HG03521 (cell line): ENCODE data around the gene TRAF1.

Source experiments
- ATAC-seq: cut with Tn5 transposase; IDR thresholded peaks from one replicate; pipeline ENCODE4 v1.9.1; 2021; ENCODE audit warnings: mild to moderate bottlenecking, moderate library complexity; ENCODE audit not compliant: unreplicated experiment

The TRAF1 gene

DNA sequence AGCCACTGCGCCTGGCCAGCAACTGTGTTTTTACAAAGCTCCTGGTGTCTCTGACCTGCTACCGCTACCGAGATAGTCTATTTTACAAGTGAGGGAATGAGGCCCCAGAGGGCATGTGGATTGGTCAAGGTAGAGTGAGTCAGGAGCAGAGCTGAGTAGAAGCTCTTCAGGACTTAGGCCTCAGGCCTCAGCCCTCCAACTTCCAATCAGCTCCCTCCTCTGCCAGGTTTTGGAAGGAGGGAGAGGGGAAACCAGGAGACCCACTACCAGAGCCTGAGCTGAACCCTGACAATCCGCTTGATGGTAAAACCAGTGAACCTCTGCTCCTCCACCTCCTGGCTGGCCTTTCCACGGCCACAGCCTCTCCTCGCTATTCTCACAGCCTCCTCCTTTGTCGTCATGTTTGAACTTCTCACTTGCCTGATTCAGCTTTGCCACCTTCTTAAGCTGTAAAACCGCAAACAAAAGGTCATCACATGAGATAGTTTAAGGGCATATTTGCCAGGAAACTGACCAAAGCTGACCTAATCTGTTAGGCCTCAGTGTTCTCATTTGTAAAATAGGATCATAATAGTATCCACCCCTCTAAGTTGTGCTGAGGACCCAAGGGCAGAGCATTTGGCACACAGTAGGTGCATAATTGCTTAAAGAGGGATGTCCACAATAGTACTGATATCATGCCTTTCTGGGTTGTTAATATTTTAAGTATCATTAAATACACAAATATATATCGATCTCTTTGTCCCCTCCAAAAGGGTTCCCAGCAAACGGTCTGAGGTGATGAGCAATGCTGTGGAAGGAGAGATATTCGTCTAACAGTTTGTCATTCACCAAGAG lies 1.7 kb downstream of the TRAF1 start:
- no peak for ATAC-seq

DNA sequence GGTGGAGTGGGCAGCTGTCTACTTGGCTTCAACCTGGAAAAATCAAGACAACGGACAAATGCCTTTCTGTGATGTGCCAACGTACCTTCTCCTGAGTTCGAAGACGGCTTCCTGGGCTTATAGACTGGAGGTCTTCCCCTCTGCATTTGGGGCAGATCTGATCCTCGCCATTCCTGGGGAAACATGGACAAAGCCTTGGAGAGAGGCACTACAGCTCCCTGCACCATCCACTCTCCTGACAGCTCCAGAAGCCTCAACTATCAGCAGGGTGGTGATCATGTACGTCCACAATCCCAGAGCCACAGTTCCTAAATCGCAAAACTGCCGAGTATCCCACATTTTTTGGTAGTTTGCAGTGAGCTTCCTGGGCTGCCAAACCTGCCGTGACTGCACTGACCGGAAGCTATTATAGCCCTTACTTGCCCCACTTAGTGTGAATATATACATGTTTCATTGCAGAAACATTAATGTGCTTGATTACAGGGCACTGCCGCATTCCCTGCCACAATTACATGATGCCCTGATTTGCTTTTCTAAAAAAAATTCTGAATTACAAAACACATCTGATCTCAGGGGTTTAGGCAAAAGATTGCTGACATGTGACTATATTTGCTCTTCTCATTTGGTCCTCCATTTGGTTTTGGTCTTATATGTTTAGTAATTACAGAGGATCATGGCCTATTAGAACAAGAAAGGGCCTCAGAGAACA lies 2.8 kb downstream of the TRAF1 start:
- ATAC-seq = no peak

DNA sequence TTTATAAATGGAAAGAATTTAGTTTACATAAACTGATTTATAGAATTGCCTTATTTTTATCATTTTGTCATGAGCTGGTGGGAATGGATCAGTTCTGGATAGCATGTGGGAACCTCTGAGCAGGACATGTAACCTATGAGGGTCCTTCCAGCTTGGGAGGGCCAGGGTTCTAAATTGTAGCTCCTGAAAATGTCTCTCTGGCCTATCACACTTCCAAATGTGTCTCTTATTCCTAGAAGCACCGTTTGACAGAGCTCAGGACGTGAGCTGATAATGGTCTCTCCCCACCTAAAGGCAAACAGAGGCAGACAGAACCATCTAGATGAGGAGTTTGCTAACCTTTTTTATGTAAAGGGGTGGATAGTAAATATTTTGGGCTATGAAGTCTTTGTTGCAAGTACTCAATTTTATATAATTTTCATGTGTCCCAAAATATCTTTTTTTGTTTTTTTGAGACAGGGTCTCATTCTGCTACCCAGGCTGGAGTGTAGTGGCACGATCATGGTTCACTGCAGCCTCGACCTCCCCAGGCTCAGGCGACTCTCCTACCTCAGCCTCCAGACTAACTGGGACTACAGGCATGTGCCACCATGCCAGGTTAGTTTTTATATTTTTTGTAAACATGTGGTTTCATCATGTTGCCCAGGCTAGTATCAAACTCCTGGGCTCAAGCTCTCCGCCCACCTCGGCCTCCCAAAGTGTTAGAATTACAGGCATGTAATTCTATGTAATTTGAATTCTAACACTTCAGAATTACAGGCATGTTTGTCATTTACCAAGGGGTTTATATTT lies 4.0 kb downstream of the TRAF1 start:
- ATAC-seq = no peak

DNA sequence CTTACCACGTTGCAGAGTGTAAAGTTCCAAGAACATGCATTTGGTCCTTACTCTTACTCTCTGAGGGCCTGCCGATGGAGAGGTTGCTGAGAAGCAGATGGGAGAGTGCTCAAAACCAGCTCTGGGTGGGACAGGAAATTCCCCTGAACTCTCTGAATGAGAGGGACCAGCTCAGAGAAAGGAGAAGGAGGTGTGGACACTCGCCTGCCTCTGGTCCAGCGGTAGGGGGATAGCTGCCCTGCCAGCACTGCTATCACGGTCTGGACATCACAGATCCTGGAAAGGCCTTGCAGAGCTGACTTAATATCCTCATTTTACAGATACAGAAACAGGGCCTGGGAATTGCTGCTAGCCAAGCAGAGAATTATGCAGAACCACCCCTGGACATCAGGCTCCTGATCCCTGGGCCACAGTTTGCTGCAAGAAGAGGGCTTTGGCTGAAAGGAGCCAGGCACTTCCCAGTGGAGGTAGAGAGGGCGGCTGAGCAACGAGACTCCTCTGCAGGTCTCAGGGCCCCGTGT lies 4.9 kb downstream of the TRAF1 start:
- no peak for ATAC-seq

DNA sequence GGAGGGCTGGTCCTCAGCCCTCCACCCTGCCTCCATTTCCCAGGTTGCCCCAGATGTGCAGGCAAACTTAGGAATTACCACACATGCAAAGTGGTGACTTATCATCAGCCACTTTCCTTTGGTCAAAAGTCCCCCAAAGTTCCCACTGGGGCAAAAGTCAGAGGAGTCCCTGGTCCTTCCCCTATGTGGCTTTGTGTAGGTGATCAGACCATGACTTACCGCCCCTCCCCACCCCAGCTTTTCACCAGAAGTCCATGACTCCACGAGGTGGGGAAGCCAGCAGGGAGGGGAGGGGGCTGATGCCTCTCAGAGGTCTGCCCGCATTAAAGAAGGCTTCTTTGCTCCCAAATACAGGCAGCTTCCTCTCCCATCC lies 5.8 kb downstream of the TRAF1 start:
- no peak for ATAC-seq

DNA sequence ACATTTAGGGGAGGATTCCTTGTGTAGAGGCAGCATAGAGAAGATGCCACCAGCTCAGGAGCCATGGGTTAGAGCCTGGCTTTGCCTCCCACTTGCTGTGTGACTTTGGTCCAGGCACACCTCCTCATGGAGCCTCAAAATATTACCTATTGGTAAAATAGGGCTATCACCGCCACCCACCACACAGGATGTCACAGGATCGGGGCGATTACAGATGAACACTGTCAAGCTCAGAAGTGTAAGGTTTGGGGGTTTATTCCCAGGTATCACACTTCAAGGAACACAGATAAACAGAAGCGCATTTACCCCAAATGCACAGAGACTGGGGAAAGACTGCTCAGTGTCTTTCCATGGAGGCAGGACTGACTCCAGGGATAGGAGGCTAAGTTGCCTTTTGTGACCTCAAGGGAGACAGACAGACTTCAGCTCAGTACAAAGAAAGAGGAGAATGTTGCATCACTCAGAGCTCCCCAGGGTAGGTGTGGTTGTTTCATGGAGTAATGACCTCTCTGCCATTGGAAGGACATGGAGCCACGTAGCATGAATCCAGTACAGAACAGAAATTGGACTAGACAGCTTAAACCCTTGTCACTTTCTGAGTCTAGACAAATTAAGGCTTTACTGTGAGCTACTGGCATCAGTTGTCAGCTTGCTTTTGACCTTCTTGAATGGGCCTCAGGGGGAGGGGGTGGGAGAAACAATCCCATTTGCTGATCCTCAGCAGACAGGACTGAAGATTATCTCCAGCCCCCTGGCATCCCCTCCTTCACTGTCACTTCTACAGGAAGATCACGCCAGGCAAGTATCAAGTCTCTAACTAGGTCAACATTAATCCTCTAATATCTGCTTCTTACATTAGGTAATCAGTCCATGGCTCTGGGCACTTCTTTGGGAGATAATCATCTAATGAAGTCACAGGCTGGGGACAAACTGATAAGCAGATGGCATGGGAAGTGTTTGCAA lies 6.5 kb downstream of the TRAF1 start:
- no peak for ATAC-seq

DNA sequence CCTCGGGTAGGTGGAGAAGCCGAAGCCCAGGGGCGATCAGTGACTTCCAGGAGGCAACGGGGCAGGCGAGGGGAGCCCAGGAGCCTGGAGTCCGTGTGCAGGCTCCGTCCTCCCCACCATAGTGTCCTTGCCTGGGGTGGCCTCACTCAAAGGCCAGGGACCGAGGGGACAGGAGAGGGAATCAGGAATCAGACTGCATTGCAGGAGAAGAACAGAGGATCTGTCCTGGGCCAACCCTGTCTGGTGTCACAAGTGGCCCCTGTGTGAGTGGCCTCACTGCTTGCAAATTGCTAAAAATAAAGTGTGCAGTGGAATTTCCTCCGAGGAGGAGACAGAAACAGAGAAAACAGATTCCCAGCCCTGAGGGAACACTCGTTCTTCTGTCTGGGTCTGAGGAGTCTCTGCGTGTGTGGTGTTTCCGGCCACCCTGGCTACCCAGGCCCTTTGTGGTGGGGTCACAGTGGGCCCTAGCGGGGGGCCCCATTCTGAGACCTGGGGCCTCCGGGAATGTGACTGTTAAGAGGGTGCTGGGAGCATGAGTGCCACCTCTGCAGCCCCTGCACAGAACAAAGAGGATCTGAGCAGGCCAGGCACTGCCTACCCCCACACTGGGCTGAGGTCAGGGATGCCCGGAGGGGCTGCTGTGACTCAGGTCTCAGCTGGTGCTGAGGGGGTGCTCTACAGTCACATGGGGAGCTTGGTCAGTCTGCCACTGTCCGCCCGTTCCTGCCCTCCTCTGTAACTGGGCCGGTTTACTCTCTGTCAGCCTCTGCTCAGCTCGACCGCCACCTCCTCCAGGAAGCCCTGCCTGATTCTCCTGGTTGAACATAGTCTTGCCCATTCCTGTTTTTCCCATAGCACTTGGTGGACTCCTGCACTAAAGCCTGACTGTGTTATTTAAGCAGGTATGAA lies 7.4 kb downstream of the TRAF1 start:
- no peak for ATAC-seq

DNA sequence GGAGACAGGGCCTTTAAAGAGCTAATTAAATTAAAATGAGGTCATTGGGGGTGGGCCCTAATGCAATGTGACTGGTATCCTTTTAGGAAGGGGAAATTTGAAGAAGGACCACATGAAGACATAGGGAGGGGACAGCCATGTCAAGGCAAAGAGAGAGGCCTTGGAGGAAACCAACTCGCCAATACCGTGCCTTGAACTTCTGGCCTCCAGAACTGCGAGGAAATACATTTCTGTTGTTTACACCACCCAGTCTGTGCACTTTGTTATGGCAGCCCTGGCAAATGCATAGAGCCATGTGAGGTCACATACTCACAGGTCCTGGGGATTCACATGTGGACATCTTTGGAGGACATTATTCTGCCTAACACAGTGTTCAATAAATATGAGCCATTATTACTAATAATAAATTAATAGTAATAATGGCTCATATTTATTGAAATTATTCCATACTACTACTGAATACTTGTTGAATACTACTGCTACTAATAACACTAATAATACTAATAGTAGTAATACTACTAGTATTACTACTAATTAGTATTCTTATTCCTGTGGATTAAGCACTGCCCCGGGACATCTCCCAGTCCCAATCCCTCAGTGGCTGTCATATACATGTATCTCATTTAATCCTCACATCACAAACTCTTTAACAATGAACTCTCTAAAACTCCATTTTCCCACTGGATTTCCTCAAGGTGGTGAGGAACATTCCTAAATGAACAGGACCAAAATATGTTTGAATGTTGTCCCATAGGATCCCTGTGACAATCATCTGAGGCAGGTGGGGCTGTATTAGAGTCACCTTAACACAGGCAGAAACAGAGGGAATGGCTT lies 8.4 kb downstream of the TRAF1 start:
- no peak for ATAC-seq

DNA sequence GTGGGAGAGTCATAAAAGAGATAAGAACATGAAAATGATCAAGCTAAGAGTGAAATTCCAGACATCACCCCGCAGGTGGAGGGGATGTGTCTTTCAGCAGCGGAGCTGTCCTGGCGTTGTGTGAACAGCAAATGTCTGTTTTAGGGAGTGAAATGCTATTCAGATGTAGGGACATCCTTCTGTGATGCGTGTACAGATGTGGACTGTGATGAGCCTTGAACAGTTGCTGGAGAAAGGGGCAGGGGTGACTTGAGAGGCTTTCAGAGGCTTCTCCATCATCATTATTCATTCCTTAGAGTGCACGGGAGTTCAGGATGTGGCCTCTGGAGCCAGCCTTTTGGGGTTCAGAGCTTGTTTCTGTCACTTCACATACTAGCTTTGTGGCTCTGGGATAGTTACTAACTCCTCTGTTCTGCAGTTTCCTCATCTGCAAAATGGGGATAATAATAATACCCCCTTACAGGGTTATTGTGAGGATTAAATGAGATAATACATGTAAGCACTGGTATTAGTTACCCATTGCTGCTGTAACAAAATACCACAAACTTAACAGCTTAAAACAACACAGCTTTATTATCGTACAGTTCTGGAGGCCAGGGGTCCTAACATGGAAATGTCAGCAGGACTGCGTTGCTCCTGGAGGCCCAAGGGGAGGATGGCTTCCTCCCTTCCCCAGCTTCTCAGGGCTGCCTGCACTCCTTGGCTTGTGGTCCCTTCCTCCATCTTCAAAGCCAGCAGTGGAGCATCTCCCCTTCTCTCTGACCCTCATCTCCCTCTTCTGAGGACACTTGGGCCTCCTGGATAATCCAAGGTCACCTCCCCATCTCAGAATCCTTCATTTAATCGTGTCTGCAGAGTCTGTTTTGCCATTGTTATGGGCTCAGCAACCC lies 9.4 kb downstream of the TRAF1 start:
- ATAC-seq = no peak

DNA sequence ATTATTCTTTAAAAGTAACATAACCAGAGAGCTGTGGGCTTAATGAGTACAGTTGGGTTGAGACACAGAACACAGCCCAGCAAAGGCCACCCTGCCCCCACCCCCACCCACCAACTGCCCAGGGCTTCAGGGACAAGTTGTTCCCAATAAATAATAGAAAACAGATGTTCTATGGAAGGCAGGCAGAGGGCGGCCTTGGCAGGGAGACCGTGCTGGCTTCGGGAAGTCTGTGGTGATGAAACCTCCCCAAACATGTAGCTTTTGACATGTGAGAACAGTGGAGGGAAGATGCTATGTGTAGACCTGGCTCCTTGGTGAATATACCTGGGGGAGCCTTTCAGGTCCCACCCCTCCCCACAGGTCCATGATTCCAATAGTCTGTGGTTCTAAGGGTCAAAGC lies 10.0 kb downstream of the TRAF1 start:
- no peak for ATAC-seq

DNA sequence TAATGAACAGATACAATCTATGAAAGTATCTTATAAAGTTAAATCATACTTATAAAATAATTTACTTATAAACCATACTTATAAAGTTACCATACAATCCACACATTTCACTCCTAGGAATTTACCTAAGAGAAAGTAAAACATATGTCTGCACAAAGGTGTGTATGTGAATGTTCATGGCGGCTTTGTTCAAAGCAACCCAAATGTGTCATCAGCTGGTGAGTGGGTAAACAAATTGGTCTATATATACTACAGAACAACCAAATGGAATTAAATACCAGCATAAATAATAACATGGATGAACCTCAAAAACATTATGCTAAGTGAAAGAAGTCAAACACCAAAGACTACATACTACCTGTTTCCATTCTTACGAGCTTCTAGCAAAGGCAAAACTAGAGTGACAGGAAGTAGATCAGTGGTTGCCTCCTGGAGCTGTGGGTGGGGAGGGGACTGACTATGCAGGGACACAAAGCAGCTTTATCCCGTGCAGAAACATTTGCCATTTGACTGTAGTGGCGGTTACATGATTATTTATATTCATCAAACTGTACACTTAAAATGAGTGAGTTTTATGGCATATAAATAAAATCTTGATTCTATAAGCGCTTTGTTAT lies 10.6 kb downstream of the TRAF1 start:
- no peak for ATAC-seq

DNA sequence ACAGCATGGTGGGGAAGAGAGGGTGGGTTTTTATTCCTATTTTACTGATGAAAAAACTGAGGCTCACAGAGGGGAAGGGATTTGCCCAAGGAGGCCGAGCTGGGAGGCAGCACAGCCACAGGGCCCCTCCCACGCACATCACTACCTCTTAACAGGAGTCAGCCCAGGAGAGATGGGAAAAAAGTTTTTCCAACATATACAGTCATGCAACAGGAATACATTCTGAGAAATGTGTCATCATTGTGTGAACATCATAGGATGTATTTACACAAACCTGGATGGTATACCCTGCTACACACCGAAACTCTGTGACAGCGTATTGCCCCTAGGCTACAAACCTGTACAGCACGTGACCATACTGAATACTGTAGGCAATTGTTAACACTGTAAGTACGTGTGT lies 11.6 kb downstream of the TRAF1 start:
- no peak for ATAC-seq

DNA sequence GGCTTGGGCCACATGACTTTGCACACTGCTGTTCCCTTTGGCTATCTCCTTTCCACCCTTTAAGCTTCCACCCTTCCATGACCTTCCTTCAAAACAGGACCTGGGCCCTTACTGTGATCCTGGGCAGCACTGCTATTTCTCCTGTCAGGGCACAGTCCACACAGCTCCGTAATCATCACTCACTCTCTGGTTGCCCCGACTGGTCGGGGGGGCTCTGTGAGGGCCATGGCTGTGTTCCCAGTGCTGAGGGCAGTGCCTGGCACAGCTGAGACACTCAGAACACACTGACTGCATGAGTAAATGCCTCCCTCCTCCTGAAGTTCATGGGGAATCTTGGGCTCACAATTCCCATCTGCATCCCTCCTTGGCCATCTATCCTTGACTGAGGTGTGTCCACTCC lies 12.2 kb downstream of the TRAF1 start:
- ATAC-seq = no peak

DNA sequence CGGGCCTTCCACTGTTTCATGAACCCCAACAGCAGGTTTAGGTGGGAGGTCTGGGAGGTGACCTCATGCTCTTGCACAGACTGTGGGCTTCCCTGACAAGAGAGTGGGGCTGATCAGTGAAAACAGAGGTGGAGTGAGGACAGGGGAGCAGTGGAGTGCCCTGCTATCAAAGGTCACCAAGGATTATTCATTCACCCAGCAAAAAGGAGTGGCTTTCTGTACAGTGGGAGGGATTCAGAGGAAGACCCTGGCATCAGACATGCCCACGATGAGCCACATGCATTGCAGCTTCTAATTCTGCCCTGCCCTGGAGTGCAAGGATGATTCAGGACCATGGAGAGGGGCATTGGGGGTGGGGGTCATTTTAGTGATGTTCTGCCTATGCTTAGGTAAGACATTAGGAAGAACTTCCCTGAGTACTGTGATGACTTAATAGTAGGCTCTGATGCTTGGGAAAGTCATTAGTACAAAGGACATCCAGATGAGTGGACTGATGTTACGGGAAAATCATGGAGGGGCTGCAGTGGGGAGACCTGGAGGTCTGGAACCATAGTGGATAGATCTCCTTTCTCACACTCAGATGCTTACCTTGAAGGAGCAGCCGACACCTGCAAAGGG lies 12.8 kb downstream of the TRAF1 start:
- no peak for ATAC-seq

DNA sequence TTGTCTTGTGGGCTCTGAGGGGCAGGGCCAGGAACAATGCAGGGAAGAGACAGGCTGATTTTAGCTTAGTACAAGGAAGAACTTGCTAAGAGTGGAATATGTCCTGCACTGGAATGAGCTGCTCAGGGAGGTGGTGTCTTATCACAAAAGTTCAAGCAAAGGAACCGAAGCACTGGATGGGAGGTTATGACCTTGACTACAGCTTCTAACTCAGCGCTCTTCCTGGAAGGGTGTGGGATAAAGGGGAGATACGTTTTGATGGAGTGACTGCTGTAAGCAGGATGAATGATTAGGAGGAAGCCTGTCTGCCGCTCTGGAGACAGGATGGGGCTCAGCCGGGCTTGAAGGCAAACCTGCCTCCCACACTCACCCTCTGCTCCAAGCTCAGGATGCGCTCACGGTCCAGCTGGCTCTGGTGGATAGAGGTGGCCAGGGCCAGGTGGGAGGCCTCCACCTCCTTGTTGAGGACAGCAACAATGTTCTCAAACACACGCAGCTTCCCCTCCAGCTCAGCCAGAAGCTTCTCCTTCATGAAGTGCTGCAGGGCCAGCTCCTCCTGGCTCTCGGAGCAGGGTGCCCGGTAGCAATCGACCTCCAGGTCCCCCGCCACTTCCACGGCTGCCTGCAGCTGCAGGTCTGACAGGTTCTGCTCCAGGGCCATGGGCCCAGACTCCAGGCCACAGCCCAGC lies 13.5 kb downstream of the TRAF1 start:
- no peak for ATAC-seq

DNA sequence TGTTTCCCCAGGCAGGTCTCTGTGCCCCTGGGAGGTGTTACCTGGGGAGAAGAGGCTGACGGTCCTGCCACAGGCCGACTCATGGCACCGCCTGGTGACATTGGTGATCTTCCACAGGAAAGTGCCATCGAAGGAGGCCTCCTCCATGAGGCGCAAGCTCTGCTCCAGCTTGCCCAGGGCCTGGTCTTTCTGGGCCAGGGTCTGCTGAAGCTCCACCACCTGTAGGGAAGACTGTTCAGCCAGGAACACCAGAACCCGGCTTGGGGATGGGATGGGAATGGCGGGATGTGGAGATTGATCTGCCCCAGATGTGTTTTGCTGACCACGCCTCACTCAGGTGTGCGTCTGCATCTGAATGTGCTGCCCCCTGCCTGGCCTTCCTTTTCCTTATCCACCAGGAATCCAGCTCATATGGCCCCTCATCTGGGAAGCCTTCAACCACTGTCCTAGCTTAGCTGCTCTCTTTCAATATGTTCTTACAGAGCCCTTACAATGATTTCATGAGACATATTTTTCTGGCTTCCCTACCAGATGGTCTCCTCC lies 15.2 kb downstream of the TRAF1 start:
- no peak for ATAC-seq
